ENCODE measurements around the gene ZSWIM8. TPM values are rescaled to one million over a fixed set of nuclear protein-coding genes. Genes with fewer than 3 reads are reported as not detected.

Gene ZSWIM8
- polyA plus RNA-seq, 1 donor (not counting 4 experiments of a cell fraction or from before 2014, with no cell fraction given), result 34.2 TPM

DNA sequence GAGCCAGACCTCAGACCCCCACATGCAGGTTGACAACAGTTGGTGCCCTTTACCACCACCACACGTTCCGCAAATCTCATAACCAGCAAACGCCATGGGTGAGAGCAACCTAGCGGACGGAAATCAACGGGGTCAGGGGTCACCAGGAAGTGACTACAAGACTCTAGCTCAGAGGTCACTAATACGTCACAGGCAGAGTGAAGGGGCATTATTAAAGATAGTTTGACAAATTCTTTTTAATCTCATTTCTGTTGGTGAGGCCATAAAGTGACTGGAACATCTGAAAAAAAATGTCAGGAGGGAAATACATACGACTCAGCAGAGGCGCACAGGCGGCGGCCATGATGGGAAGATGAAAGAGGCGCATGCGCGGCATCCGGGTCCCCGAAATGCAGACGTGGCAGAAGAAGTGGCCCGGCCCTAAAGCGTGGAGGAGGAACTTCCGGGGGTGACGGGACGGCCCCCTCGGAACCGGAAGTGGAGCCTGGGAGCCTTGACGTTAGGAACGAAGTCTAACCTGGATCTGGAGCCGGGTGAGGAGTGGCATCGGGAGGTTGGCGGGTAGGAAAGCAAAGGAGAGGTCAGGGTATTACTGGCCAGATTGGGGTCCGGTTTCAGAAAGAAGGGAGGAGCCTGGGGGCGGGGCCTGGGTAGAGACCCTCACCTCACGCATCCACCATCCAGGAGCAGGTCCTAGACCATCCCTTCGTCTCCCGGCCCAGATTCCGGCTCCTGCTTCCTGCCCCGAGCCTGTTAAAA, 41.3 kb upstream of the ZSWIM8 start, which contains the start of gene SEC24C:
TSS of gene SEC24C (plus strand) at position 468 of the 759 bp plus-strand sequence. CDS start 2,461 bp downstream, outside the sequence.
- H3K4me2 ChIP-seq (ENCODE audit: control insufficient read depth, extremely low read depth, insufficient read depth, low read depth, low read length), result peak within 1 kb of the TSS; percentile 100
- no peaks in the 10 kb centered on the region for H3K9me3 ChIP-seq (ENCODE audit: control insufficient read depth, low read depth, low read length)
- dilution Hi-C loops (cut with MboI; ENCODE audit: extremely low pct_ligation_motif_present, low sequenced_read_pairs), result no loop called here
- peak within 1 kb of the TSS; percentile 98 for H3K27ac ChIP-seq (ENCODE audit: control insufficient read depth, insufficient read depth, low read length)
- DNase-seq (ENCODE audit: low read depth, low spot score), result peak; percentile 69
- FAIRE-seq, result no peak
- TF ChIP-seq CTCF (optimal IDR thresholded peaks at IDR 0.05 in 1 of 3, IDR thresholded peaks at IDR 0.05 in 1 of 3, conservative IDR thresholded peaks at IDR 0.05 in 1 of 3; ENCODE audit: extremely low read depth in 1 of 3, insufficient read depth in 2 of 3, low read length in 3 of 3), result no peak
- TF ChIP-seq EZH2 (IDR thresholded peaks at IDR 0.05; ENCODE audit: low read length), result no peak
- peaks cover 50% of the 10 kb centered on the region for H3K79me2 ChIP-seq (ENCODE audit: control insufficient read depth, insufficient read depth, low read length)
- peak within 1 kb of the TSS; percentile 87 to 100 (median 100) for H3K4me3 ChIP-seq (ENCODE audit: control insufficient read depth in 2 of 3, extremely low read depth in 1 of 3, insufficient read depth in 2 of 3, low read depth in 1 of 3, low read length in 3 of 3)
- no peaks in the 10 kb centered on the region for H3K9me1 ChIP-seq (ENCODE audit: control insufficient read depth, extremely low read depth, insufficient read depth, low read length)
- peaks cover 18% of the 10 kb centered on the region for H3K4me1 ChIP-seq (ENCODE audit: control insufficient read depth, extremely low read depth, insufficient read depth, low read length)
- no peaks in the 10 kb centered on the region for H3K27me3 ChIP-seq (ENCODE audit: control insufficient read depth, extremely low read depth, insufficient read depth, low read length)
- peaks cover 8 to 9% of the 10 kb centered on the region in 2 experiments for H3K36me3 ChIP-seq (ENCODE audit: control insufficient read depth in 2 of 2, extremely low read depth in 1 of 2, insufficient read depth in 2 of 2, low read length in 2 of 2)
- peak within 1 kb of the TSS; percentile 97 for H2AFZ ChIP-seq (ENCODE audit: control insufficient read depth, low read length)
- H4K20me1 ChIP-seq (ENCODE audit: control insufficient read depth, extremely low read depth, insufficient read depth, low read length), result no peaks in the 10 kb centered on the region
- peak within 1 kb of the TSS; percentile 98 for H3K9ac ChIP-seq (ENCODE audit: control insufficient read depth, extremely low read depth, insufficient read depth, low read length)

DNA sequence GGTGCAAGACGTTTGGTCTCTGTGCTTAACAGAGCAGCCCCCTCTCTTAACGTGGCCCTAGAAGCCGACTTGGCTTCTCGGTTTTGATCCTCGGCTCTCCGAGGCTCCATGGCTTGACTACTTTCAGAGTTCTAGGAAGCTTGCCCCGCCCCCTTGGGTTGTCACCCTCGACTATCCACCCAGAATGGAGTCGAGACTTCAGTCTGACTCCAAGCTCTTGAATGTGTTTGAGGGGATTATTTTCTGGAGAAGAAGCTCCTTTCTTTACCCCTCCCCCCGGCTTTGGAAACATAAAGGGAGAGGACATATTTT, 40.8 kb upstream of the ZSWIM8 start:
- peak overlapping the region; percentile 98 for H3K9ac ChIP-seq (ENCODE audit: control insufficient read depth, extremely low read depth, insufficient read depth, low read length)
- H3K4me3 ChIP-seq (ENCODE audit: control insufficient read depth in 2 of 3, extremely low read depth in 1 of 3, insufficient read depth in 2 of 3, low read depth in 1 of 3, low read length in 3 of 3), result peak overlapping the region; percentile 87 to 100 (median 100)
- DNase-seq (ENCODE audit: low read depth, low spot score), result no peak
- TF ChIP-seq EZH2 (IDR thresholded peaks at IDR 0.05; ENCODE audit: low read length) (no peak), CTCF (optimal IDR thresholded peaks at IDR 0.05 in 1 of 3, IDR thresholded peaks at IDR 0.05 in 1 of 3, conservative IDR thresholded peaks at IDR 0.05 in 1 of 3; ENCODE audit: extremely low read depth in 1 of 3, insufficient read depth in 2 of 3, low read length in 3 of 3) (no peak)
- H3K27ac ChIP-seq (ENCODE audit: control insufficient read depth, insufficient read depth, low read length), result peak overlapping the region; percentile 98
- H3K79me2 ChIP-seq (ENCODE audit: control insufficient read depth, insufficient read depth, low read length), result peaks cover 53% of the 10 kb centered on the region
- H3K4me2 ChIP-seq (ENCODE audit: control insufficient read depth, extremely low read depth, insufficient read depth, low read depth, low read length), result peak overlapping the region; percentile 100
- dilution Hi-C loops (cut with MboI; ENCODE audit: extremely low pct_ligation_motif_present, low sequenced_read_pairs), result no loop called here
- H4K20me1 ChIP-seq (ENCODE audit: control insufficient read depth, extremely low read depth, insufficient read depth, low read length), result no peaks in the 10 kb centered on the region
- H3K9me3 ChIP-seq (ENCODE audit: control insufficient read depth, low read depth, low read length), result no peaks in the 10 kb centered on the region
- H3K4me1 ChIP-seq (ENCODE audit: control insufficient read depth, extremely low read depth, insufficient read depth, low read length), result peaks cover 20% of the 10 kb centered on the region
- no peaks in the 10 kb centered on the region for H3K27me3 ChIP-seq (ENCODE audit: control insufficient read depth, extremely low read depth, insufficient read depth, low read length)
- H3K36me3 ChIP-seq (ENCODE audit: control insufficient read depth in 2 of 2, extremely low read depth in 1 of 2, insufficient read depth in 2 of 2, low read length in 2 of 2), result peaks cover 10 to 12% of the 10 kb centered on the region in 2 experiments
- no peak for FAIRE-seq
- peak overlapping the region; percentile 97 for H2AFZ ChIP-seq (ENCODE audit: control insufficient read depth, low read length)
- no peaks in the 10 kb centered on the region for H3K9me1 ChIP-seq (ENCODE audit: control insufficient read depth, extremely low read depth, insufficient read depth, low read length)
